ENCODE data around the gene PSMD1.
"Not testable (repeated sequence)": the region's sequence is repeated elsewhere in the genome, so short reads cannot be mapped to it uniquely, and the experiment has no call there.

PSMD1 gene

DNA sequence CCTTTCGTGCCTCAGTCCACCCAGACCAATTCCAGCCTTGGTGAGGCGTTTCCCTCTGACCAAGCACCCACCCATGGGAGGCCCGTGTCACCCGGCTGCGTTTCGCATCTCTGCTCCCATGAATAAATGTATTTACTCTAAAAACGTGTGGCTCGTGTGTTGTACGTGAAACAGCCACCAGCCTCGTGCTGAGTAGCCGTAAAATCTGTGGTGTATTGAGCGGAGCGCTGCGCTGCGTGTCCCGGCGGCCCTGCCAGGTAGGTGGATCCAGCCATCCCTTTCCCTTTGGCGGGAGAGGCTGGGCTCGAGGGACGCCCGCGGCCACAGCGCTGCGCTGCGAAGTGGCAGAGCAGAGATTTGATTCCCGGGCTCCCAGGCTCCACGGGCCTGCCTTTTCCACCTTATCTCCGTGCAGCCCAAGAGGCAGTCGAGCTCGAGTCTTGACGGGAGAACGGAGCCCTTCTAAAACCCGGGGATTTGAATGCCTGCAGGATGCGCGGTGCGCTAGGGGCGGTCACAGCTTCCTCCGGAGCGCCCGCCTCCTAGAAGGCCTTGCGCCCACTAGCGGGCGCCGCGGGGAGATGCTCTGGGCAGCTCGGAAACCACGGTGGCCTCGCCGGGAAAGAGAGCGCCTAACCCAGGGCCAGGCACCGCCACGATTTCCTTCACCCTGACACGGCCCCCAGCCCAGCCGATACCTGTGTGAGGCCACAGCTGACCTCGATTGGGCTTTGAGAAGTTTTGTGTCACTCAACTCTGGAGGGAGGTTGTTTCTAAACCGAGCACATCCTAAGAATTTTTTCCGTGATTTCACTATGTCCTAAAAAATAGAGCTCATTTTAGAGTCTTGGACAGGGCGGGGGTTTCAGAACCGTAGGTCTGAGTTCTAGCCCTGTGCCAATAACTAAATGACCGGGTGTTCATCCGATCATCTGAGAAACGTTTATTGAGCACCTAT, 3.9 kb upstream of the PSMD1 start:
- in situ Hi-C loops (cut with HindIII; ENCODE audit: low sequenced_read_pairs) = no loop called here

- in situ Hi-C loops (cut with HindIII; ENCODE audit: low sequenced_read_pairs) = no loop called here
These were observed 2.8 kb upstream of the PSMD1 start for GRCh38 chr2:231053846-231054245.

- in situ Hi-C loops (cut with HindIII; ENCODE audit: low sequenced_read_pairs) = loop anchor here (5.0 kb wide), 1 partner anchor 145 kb away; no protein-coding TSS in a partner anchor
These were observed 923 bp downstream of the PSMD1 start for GRCh38 chr2:231057590-231057989.

DNA sequence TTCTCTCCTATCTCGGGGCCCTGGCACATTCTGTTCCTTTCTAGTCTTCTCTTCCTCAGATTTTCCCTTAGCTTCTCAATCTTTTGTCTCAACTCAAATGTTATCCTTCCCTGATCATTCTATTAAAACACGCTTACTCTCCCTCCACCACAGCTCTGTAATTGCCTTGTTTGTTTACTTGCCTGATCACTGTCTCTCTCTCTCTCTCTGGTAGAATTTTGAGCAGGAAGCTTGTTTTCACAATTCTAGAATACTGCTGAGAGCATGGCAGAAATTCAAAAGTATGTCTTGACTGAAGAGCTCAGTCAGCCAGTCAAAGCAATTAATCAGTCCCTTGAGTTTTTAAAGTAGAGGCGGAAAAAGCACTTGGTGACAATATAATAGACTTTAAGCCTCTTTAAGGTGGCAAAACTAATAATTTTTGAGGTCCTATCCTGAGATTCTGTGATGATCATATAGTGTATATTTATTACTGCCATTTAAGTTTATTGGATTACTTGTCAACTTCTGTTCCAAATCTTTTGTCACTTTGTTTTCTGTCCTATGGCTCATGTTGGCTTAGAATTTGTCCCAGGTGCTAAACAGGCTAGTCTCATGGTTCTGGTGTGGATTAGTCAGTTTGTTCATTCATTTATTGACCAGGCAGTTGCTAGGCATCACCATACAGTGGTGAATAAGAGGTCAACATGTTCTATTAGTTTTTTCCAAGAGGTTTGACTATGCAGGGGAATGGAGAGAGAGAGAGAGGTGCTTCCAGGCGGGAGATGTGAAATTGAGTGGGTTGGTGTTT, 2.3 kb downstream of the PSMD1 start:
- in situ Hi-C loops (cut with HindIII; ENCODE audit: low sequenced_read_pairs) = loop anchor here (5.0 kb wide), 1 partner anchor 147 kb away; no protein-coding TSS in a partner anchor

- in situ Hi-C loops (cut with HindIII; ENCODE audit: low sequenced_read_pairs) = loop anchor here (5.0 kb wide), 1 partner anchor 147 kb away; no protein-coding TSS in a partner anchor
These were observed 3.1 kb downstream of the PSMD1 start for GRCh38 chr2:231059756-231060155.

- in situ Hi-C loops (cut with HindIII; ENCODE audit: low sequenced_read_pairs) = no loop called here
These were observed 6.1 kb downstream of the PSMD1 start for GRCh38 chr2:231062776-231063175.

- in situ Hi-C loops (cut with HindIII; ENCODE audit: low sequenced_read_pairs) = no loop called here
These were observed 6.7 kb downstream of the PSMD1 start for GRCh38 chr2:231063347-231063746.

DNA sequence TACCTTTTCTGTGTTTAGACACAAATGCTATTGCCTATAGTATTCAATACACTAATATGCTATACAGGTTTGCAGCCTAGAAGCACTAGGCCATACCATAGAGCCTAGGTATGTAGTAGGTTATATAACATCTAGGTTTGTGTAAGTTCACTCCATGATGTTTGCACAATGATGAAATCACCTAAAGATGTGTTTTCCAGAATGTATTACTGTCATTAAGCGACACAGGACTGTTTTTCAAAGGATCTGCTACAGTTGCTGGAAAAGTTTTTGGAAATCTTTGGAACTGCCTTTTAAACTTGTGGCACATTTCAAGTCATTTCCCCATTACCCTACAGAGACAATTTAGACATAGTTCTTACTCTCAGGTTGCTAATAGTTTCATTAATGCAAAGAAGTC, 9.3 kb downstream of the PSMD1 start:
- in situ Hi-C loops (cut with HindIII; ENCODE audit: low sequenced_read_pairs) = no loop called here

DNA sequence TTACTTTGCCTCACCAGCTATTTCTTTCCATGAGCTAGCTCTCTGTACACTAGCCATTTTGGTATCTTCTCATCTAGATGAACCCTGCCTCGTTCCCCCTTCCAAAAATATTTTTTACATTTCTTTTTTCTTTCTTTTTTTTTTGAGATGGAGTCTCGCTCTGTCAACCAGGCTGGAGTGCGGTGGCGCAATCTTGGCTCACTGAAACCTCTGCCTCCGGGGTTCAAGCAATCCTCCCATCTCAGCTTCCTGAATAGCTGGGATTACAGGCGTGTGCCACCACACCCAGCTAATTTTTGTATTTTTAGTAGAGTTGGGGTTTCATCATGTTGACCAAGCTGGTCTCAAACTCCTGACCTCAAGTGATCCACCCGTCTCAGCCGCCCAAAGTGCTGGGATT, 10.9 kb downstream of the PSMD1 start:
- in situ Hi-C loops (cut with HindIII; ENCODE audit: low sequenced_read_pairs) = not testable (repeated sequence)

DNA sequence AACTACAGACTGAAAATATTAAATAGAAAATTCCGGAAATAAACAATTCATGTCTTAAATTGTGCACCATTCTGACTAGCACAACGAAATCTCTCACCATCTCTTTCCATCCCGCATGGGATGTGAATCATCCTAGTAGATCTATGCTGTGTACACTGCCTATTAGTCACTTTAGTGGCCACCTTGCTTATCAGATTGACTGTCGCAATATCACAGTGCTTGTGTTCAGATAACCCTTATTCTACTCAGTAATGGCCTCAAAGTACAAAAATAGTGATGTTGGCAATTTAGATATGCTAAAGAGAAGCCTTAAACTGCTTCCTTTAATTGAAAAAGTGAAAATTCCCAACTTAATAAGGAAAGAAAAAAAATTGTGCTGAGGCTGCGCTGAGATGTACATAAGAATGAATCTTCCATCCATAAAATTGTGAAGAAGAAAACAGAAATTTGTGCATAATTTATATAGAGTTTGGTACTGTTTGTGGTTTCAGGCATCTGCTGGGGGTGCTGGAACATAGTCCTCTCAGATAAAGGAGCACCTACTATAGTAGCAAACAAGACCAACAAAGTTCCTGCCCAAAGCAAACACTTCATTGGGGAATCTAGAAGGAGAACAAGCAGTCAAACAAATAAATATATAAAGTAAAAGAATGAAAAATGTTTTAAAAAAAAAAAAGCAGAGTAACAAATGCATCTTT, 12.0 kb downstream of the PSMD1 start:
- in situ Hi-C loops (cut with HindIII; ENCODE audit: low sequenced_read_pairs) = no loop called here

GRCh38 chr2:231069379-231070054, 12.8 kb downstream of the PSMD1 start:
- in situ Hi-C loops (cut with HindIII; ENCODE audit: low sequenced_read_pairs) = no loop called here

DNA sequence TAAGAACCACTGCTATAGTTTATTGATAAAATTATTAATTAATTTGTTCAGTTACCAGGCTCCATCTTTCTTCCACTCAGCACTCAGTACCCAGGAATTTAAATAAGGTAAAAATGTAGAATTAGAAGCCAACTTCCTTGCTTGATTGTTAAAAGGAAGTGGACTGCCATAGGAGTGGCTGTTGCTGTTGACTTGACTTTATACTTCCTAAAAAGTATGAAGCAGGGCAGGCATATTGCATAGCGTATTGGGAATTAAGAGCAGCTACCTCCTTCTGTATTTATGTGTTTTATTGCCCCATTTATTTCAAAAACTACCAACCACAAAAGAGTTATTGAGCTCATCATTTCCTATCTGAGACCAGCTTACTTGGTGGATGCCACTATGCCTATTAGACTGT, 27.9 kb downstream of the PSMD1 start:
- in situ Hi-C loops (cut with HindIII; ENCODE audit: low sequenced_read_pairs) = loop anchor here (10.0 to 25.0 kb wide), 2 partner anchors 60 to 353 kb away; no protein-coding TSS in a partner anchor

DNA sequence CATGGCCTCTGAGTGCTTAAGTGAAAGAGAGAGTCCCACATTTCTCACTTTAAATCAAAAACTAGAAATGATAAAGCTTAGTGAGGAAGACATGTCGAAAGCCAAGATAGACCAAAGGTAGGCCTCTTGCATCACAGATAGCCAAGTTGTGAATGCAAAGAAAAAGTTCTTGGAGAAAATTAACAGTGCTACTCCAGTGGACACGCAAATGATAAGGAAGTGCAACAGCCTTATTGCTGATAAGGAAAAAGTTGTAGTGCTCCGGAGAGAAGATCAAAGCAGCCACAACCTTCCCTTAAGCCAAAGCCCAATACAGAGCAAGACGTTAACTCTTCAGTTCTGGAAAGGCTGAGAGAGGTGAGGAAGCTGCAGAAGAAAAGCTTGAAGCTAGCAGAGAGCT, 32.1 kb downstream of the PSMD1 start:
- in situ Hi-C loops (cut with HindIII; ENCODE audit: low sequenced_read_pairs) = loop anchor here (10.0 to 25.0 kb wide), 2 partner anchors 56 to 349 kb away; no protein-coding TSS in a partner anchor

- in situ Hi-C loops (cut with HindIII; ENCODE audit: low sequenced_read_pairs) = loop anchor here (25.0 kb wide), 1 partner anchor 343 kb away; no protein-coding TSS in a partner anchor
These were observed 37.3 kb downstream of the PSMD1 start for GRCh38 chr2:231093933-231094332.

DNA sequence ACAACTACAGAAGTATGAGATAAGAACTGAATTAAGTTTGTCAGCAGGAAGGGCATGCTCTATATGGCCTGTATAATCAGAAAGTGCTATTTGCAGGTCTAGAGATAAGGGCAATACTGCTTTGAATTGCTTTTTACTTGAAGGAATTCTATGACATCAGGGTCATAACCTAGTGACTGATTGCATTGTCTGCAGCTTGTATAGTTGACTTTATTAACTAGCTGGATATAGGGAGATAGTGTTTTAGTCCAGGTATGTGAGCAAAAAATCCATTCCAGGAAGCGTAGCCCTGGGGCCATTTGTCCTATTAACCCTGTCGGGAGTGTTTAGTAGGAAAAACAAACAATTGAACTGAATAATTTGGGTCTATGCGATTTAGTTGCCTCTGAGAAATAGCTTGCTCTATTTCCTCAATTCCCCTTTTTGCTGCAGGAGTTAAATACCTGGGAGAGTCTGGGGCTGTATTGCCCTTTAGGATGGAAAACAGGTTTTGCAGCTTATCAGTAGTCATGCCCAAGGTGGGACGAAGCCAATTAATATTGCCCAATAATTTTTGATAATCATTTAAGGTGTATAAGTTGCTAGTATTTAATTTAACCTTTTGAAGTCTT, 38.2 kb downstream of the PSMD1 start:
- in situ Hi-C loops (cut with HindIII; ENCODE audit: low sequenced_read_pairs) = loop anchor here (5.0 to 25.0 kb wide), 2 partner anchors 227 to 342 kb away; no protein-coding TSS in a partner anchor

- in situ Hi-C loops (cut with HindIII; ENCODE audit: low sequenced_read_pairs) = loop anchor here (5.0 to 25.0 kb wide), 2 partner anchors 222 to 337 kb away; no protein-coding TSS in a partner anchor
These were observed 43.3 kb downstream of the PSMD1 start for GRCh38 chr2:231099918-231100317.

GRCh38 chr2:231100321-231100720, 43.7 kb downstream of the PSMD1 start:
- in situ Hi-C loops (cut with HindIII; ENCODE audit: low sequenced_read_pairs) = not testable (repeated sequence)

DNA sequence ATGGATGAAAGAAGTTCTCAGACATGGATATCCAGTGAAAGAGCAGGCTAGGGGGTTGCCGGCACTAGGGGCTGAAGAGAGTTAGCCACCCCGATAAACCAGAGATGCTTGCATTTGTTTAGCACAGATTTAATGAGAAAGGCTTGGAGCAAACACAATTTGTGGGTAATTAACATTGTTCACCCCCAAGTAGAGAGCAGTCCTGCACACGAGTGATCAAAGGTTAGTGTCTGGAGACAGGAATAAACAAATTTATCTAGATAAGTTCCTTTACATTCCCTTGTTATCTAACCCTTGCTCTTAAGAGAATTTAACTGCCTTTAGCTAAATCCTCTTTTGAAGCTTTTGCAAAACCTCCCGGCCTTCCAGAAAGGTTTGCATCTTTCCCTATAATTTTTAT, 44.3 kb downstream of the PSMD1 start:
- in situ Hi-C loops (cut with HindIII; ENCODE audit: low sequenced_read_pairs) = no loop called here

- in situ Hi-C loops (cut with HindIII; ENCODE audit: low sequenced_read_pairs) = no loop called here
These were observed 46.1 kb downstream of the PSMD1 start for GRCh38 chr2:231102772-231103171.
